ENCODE measurements around the gene TRIM33.

- no peak for TF ChIP-seq POLR2A (IDR thresholded peaks at IDR 0.05; ENCODE audit: low read depth, low read length)
- no peak for TF ChIP-seq MAX (IDR thresholded peaks at IDR 0.05; ENCODE audit: insufficient read depth, insufficient read length)
- no peak for TF ChIP-seq CTCF (IDR thresholded peaks at IDR 0.05; ENCODE audit: extremely low read depth in 1 of 2, insufficient read depth in 1 of 2, low read depth in 1 of 2, low read length in 2 of 2)
- TF ChIP-seq FOS (IDR thresholded peaks at IDR 0.05; ENCODE audit: borderline replicate concordance, insufficient read depth, low read length) = no peak
- TF ChIP-seq EZH2 (IDR thresholded peaks at IDR 0.05; ENCODE audit: borderline replicate concordance, low read depth, low read length, severe bottlenecking) = no peak
- no peak for TF ChIP-seq MYC (IDR thresholded peaks at IDR 0.05; ENCODE audit: low read depth, low read length)
Observed at GRCh38 chr1:114379358-114379757, 131.6 kb downstream of the TRIM33 start.

Data from endothelial cell of umbilical vein (primary cell).